GM23338 (cell line): Measurements from ENCODE around the gene LTB. TPM values are rescaled to one million over a fixed set of nuclear protein-coding genes. Genes with fewer than 3 reads are reported as not detected.
A peak's percentile ranks its signal among the peaks of the same experiment; 100 is the strongest.

Source experiments
- ATAC-seq: fragments of 200-7000 bp; cut with Tn5 transposase; 3 replicates; pipeline ENCODE4 v1.9.1; 2020
- DNase-seq: peaks from one replicate; pipeline ENCODE4 v3.0.0-alpha.2; 2015; ENCODE audit warnings: low spot score
- H2AFZ ChIP-seq: fragments of 200-600 bp; sonication (generic); 2 replicates; pipeline ENCODE4 v1.8.0; 2016; ENCODE audit warnings: antibody characterized with exemption, mild to moderate bottlenecking, moderate library complexity
- H3F3A ChIP-seq: fragments of 200-600 bp; sonication (generic); replicated peaks from 2 replicates; pipeline ENCODE4 v1.8.0; 2017; ENCODE audit warnings: antibody characterized with exemption, mixed run types, low read depth
- H3K27ac ChIP-seq: fragments of 200-600 bp; sonication (generic); 2 replicates; pipeline ENCODE4 v1.6.1; 2016; ENCODE audit warnings: low read depth
- H3K27me3 ChIP-seq: fragments of 200-600 bp; sonication (generic); 2 replicates; pipeline ENCODE4 v1.8.0; 2016; ENCODE audit warnings: mild to moderate bottlenecking, mixed run types, moderate library complexity; ENCODE audit not compliant: insufficient read depth
- H3K36me3 ChIP-seq: fragments of 200-600 bp; sonication (generic); 2 replicates; pipeline ENCODE4 v1.8.0; 2016; ENCODE audit warnings: mild to moderate bottlenecking; ENCODE audit not compliant: insufficient read depth
- H3K4me1 ChIP-seq: fragments of 200-600 bp; sonication (generic); 2 replicates; pipeline ENCODE4 v1.8.0; 2016; ENCODE audit warnings: mild to moderate bottlenecking, moderate library complexity; ENCODE audit not compliant: insufficient read depth
- H3K4me2 ChIP-seq: fragments of 200-600 bp; sonication (generic); 2 replicates; pipeline ENCODE4 v1.7.1; 2017; ENCODE audit warnings: mixed run types
- H3K4me3 ChIP-seq: fragments of 200-600 bp; sonication (generic); 2 replicates; pipeline ENCODE4 v1.6.1; 2016; ENCODE audit warnings: mixed run types
- H3K79me2 ChIP-seq: fragments of 200-600 bp; sonication (generic); replicated peaks from 2 replicates; pipeline ENCODE4 v1.8.0; 2017; ENCODE audit warnings: mild to moderate bottlenecking; ENCODE audit not compliant: insufficient read depth
- H3K9me2 ChIP-seq: fragments of 200-600 bp; sonication (generic); 2 replicates; pipeline ENCODE4 v1.8.0; 2017; ENCODE audit not compliant: insufficient read depth
- H4K20me1 ChIP-seq: fragments of 200-600 bp; sonication (generic); replicated peaks from 2 replicates; pipeline ENCODE4 v1.8.0; 2017; ENCODE audit warnings: mild to moderate bottlenecking; ENCODE audit not compliant: insufficient read depth
- H3K27ac Mint-ChIP-seq: 2 replicates; pipeline ENCODE4 v1.8.0; 2020; ENCODE audit warnings: inconsistent platforms, mild to moderate bottlenecking, moderate library complexity, mixed read lengths
- H3K27me3 Mint-ChIP-seq: 3 replicates; pipeline ENCODE4 v1.8.0; 2022; ENCODE audit warnings: low read depth, mild to moderate bottlenecking, moderate library complexity, mixed read lengths, inconsistent platforms; ENCODE audit not compliant: insufficient read depth, poor library complexity
- H3K36me3 Mint-ChIP-seq: 3 replicates; pipeline ENCODE4 v1.8.0; 2021; ENCODE audit warnings: low read depth, mild to moderate bottlenecking, inconsistent platforms, moderate library complexity, mixed read lengths
- H3K4me1 Mint-ChIP-seq: 3 replicates; pipeline ENCODE4 v1.8.0; 2020; ENCODE audit warnings: mild to moderate bottlenecking, inconsistent platforms, mixed read lengths
- H3K4me3 Mint-ChIP-seq: 3 replicates; pipeline ENCODE4 v1.8.0; 2021; ENCODE audit warnings: moderate library complexity, mild to moderate bottlenecking, inconsistent platforms, mixed read lengths
- H3K9me3 Mint-ChIP-seq: 3 replicates; pipeline ENCODE4 v1.8.0; 2020; ENCODE audit warnings: moderate library complexity, mild to moderate bottlenecking, inconsistent platforms, mixed read lengths
- EZH2phosphoT487 ChIP-seq: fragments of 200-600 bp; sonication (generic); IDR thresholded peaks from one replicate; pipeline ENCODE4 v1.8.1; 2018; ENCODE audit warnings: antibody characterized with exemption; ENCODE audit not compliant: unreplicated experiment
- NANOG ChIP-seq: IDR thresholded peaks from 2 replicates; pipeline ENCODE4 v1.6.1; 2016; ENCODE audit warnings: antibody characterized with exemption, borderline replicate concordance
- POLR2AphosphoS5 ChIP-seq: IDR thresholded peaks from 2 replicates; pipeline ENCODE4 v1.6.1; 2016; ENCODE audit warnings: antibody characterized with exemption, low read depth
- STAT1 ChIP-seq: IDR thresholded peaks from one replicate; pipeline ENCODE4 v1.6.1; 2016; ENCODE audit warnings: antibody characterized with exemption; ENCODE audit not compliant: unreplicated experiment
- ZNF114 ChIP-seq: fragments of 250-450 bp; sonication (Bioruptor Pico); IDR thresholded peaks from 2 replicates; pipeline ENCODE4 v1.5.0; 2020; ENCODE audit warnings: mild to moderate bottlenecking, moderate library complexity
- ZNF331 ChIP-seq: fragments of 250-450 bp; sonication (Bioruptor Pico); IDR thresholded peaks from 2 replicates; pipeline ENCODE4 v1.5.0; 2020; ENCODE audit warnings: low read depth, mild to moderate bottlenecking, moderate library complexity
- polyA plus RNA-seq: library from polyadenylated mRNA; unstranded; fragments of >200 nt; fragmentation: Nextera tagmentation; extraction: Ambion mirVana; gene quantifications from 2 replicates; pipeline ENCODE4 v1.2.1, GENCODE V29; 2016
- total RNA-seq: library from RNA; depleted of rRNA; stranded (reverse); fragments of >200 nt; shearing (Covaris generic); gene quantifications from 2 replicates; pipeline ENCODE4 v1.2.3, GENCODE V29; 2014
- TF ChIP-seq, protein P1 (sequence below): fragments of 250-450 bp; sonication (Bioruptor Pico); IDR thresholded peaks from 2 replicates; pipeline ENCODE4 v1.5.0; 2020; ENCODE audit warnings: mild to moderate bottlenecking, moderate library complexity

The LTB gene
- total and polyA plus RNA-seq, 2 experiments from 2014 or later = 1.7 TPM; not detected in 1

DNA sequence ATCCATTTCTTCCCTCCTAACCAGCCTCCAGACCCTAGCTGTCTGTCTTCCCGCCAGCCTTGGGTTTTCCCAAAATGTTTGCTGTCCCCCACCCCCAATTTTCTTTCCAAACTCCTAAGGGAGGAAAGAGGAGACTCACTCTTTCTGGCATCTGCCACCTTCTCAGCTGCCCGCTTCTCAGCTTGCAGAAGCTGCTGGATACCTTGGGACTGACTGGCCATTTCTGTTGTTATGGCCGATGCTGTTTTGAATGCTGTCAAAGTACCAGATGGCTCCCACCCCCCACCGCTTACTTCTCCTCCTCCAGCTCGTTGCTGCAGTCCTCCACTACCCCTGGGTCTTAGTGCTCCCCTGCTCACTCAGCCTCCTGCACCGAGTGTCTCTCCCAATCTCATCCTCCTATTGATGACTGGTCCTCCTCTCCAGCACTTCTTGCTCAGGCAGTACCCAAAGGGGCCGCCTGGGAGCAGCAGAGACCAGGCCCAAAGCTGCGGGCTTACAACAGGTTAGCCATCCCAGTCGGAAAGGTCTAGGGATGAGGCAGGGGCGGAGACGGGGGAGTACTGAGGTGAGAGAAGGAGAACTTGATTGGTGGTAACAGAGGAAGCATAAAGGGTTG, 35.8 kb downstream of the LTB start, which contains the start of gene ATP6V1G2 (continued):
- TF ChIP-seq, protein P1, sequence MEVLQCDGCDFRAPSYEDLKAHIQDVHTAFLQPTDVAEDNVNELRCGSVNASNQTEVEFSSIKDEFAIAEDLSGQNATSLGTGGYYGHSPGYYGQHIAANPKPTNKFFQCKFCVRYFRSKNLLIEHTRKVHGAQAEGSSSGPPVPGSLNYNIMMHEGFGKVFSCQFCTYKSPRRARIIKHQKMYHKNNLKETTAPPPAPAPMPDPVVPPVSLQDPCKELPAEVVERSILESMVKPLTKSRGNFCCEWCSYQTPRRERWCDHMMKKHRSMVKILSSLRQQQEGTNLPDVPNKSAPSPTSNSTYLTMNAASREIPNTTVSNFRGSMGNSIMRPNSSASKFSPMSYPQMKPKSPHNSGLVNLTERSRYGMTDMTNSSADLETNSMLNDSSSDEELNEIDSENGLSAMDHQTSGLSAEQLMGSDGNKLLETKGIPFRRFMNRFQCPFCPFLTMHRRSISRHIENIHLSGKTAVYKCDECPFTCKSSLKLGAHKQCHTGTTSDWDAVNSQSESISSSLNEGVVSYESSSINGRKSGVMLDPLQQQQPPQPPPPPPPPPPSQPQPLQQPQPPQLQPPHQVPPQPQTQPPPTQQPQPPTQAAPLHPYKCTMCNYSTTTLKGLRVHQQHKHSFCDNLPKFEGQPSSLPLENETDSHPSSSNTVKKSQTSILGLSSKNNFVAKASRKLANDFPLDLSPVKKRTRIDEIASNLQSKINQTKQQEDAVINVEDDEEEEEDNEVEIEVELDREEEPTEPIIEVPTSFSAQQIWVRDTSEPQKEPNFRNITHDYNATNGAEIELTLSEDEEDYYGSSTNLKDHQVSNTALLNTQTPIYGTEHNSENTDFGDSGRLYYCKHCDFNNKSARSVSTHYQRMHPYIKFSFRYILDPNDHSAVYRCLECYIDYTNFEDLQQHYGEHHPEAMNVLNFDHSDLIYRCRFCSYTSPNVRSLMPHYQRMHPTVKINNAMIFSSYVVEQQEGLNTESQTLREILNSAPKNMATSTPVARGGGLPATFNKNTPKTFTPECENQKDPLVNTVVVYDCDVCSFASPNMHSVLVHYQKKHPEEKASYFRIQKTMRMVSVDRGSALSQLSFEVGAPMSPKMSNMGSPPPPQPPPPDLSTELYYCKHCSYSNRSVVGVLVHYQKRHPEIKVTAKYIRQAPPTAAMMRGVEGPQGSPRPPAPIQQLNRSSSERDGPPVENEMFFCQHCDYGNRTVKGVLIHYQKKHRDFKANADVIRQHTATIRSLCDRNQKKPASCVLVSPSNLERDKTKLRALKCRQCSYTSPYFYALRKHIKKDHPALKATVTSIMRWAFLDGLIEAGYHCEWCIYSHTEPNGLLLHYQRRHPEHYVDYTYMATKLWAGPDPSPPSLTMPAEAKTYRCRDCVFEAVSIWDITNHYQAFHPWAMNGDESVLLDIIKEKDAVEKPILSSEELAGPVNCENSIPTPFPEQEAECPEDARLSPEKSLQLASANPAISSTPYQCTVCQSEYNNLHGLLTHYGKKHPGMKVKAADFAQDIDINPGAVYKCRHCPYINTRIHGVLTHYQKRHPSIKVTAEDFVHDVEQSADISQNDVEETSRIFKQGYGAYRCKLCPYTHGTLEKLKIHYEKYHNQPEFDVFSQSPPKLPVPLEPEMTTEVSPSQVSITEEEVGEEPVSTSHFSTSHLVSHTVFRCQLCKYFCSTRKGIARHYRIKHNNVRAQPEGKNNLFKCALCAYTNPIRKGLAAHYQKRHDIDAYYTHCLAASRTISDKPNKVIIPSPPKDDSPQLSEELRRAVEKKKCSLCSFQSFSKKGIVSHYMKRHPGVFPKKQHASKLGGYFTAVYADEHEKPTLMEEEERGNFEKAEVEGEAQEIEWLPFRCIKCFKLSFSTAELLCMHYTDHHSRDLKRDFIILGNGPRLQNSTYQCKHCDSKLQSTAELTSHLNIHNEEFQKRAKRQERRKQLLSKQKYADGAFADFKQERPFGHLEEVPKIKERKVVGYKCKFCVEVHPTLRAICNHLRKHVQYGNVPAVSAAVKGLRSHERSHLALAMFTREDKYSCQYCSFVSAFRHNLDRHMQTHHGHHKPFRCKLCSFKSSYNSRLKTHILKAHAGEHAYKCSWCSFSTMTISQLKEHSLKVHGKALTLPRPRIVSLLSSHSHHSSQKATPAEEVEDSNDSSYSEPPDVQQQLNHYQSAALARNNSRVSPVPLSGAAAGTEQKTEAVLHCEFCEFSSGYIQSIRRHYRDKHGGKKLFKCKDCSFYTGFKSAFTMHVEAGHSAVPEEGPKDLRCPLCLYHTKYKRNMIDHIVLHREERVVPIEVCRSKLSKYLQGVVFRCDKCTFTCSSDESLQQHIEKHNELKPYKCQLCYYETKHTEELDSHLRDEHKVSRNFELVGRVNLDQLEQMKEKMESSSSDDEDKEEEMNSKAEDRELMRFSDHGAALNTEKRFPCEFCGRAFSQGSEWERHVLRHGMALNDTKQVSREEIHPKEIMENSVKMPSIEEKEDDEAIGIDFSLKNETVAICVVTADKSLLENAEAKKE (CRISPR knock-in tag) = no peak
- TF ChIP-seq STAT1 (no peak), ZNF114 (CRISPR knock-in tag) (no peak)

DNA sequence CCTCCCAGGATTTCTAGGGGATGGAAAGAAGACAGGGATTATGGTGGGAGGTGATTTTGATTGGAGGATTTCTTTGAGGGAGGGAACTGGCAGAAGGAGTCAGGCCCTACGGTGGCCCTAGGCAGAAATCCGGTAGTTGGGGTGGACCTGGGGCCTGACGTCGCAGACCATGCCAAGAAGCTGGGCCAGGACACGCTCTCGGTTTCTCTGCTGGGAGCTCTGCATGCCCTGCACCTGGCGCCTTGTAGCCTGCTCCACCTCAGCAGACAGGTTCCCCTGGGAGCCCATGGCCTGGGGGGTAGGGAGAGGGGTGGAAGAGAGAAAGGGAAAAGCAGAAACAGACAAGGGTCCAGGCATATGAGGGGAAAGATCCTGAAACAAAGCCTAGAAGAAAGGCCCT, 36.9 kb downstream of the LTB start:
- Histone ChIP-seq H3K4me1 (peaks cover 15% of the 10 kb centered on the region), H3K4me3 (no peak overlapping the region; the same call in 1 of the 2 replicates), H3K27ac (no peak overlapping the region), H3K9me2 (no peaks in the 10 kb centered on the region), H3K4me2 (no peak overlapping the region), H3K36me3 (peaks cover 9% of the 10 kb centered on the region; the same call in 1 of the 2 replicates), H2AFZ (no peak overlapping the region), H3F3A (peaks cover 6% of the 10 kb centered on the region), H4K20me1 (peaks cover 6% of the 10 kb centered on the region), H3K79me2 (peaks cover 31% of the 10 kb centered on the region), H3K27me3 (no peaks in the 10 kb centered on the region)
- H3K4me3 Mint-ChIP-seq = peak overlapping the region; percentile 76
- peaks cover 12% of the 10 kb centered on the region for H3K27me3 Mint-ChIP-seq
- H3K27ac Mint-ChIP-seq = no peak overlapping the region
- DNase-seq (no peak), ATAC-seq (no peak)
- H3K4me1 Mint-ChIP-seq = peaks cover 21% of the 10 kb centered on the region
- no peaks in the 10 kb centered on the region; the same call in 2 of the 3 replicates for H3K9me3 Mint-ChIP-seq
- H3K36me3 Mint-ChIP-seq = peaks cover 30% of the 10 kb centered on the region
- TF ChIP-seq POLR2AphosphoS5 = no peak
- TF ChIP-seq NANOG = no peak
- TF ChIP-seq EZH2phosphoT487 = no peak
- TF ChIP-seq, protein P1 (CRISPR knock-in tag) = no peak
- no peak for TF ChIP-seq STAT1
- TF ChIP-seq ZNF331 (CRISPR knock-in tag) = no peak
